Activated T-helper 1 cell treated with Interleukin-2 at 50 U/mL for 16 hours (primary cell): ENCODE measurements around the gene ODF2.
"Not testable (repeated sequence)": the region's sequence is repeated elsewhere in the genome, so short reads cannot be mapped to it uniquely, and the experiment has no call there.

Experiments used
- DNase-seq: peaks from one replicate; pipeline ENCODE4 v3.0.0-alpha.2; 2020; ENCODE audit warnings: low read depth

The ODF2 gene

GRCh38 chr9:128424268-128424780, 31.5 kb upstream of the ODF2 start:
- DNase-seq, result no peak

- no peak for DNase-seq
Observed at GRCh38 chr9:128428644-128429512, 26.9 kb upstream of the ODF2 start.

- no peak for DNase-seq
Observed at GRCh38 chr9:128429513-128430086, 26.2 kb upstream of the ODF2 start.

GRCh38 chr9:128431207-128431606, 24.6 kb upstream of the ODF2 start:
- no peak for DNase-seq

GRCh38 chr9:128434340-128434739, 21.5 kb upstream of the ODF2 start:
- no peak for DNase-seq

GRCh38 chr9:128435611-128436010, 20.2 kb upstream of the ODF2 start:
- DNase-seq, result no peak

- peak; percentile 65 for DNase-seq
Observed at GRCh38 chr9:128438343-128439109, 17.3 kb upstream of the ODF2 start.

- no peak for DNase-seq
Observed at GRCh38 chr9:128439273-128439672, 16.5 kb upstream of the ODF2 start.

- DNase-seq, result no peak
Observed at GRCh38 chr9:128442150-128442549, 13.7 kb upstream of the ODF2 start.

GRCh38 chr9:128446505-128446904, 9.3 kb upstream of the ODF2 start:
- not testable (repeated sequence) for DNase-seq

- DNase-seq, result no peak
Observed at GRCh38 chr9:128448746-128449145, 7.1 kb upstream of the ODF2 start.

- DNase-seq, result no peak
Observed at GRCh38 chr9:128454991-128455390, 815 bp upstream of the ODF2 start.

- DNase-seq, result peak; percentile 52
Observed at GRCh38 chr9:128456613-128457061, 831 bp downstream of the ODF2 start.

GRCh38 chr9:128457207-128457606, 1.4 kb downstream of the ODF2 start:
- DNase-seq, result no peak

- no peak for DNase-seq
Observed at GRCh38 chr9:128459011-128459410, 3.2 kb downstream of the ODF2 start.

GRCh38 chr9:128469070-128469469, 13.3 kb downstream of the ODF2 start:
- no peak for DNase-seq

- no peak for DNase-seq
Observed at GRCh38 chr9:128470560-128470959, 14.8 kb downstream of the ODF2 start.

- DNase-seq, result no peak
Observed at GRCh38 chr9:128473104-128473503, 17.3 kb downstream of the ODF2 start.

GRCh38 chr9:128475867-128476266, 20.1 kb downstream of the ODF2 start:
- no peak for DNase-seq

- no peak for DNase-seq
Observed at GRCh38 chr9:128479262-128479661, 23.5 kb downstream of the ODF2 start.

GRCh38 chr9:128481561-128481960, 25.8 kb downstream of the ODF2 start:
- no peak for DNase-seq

- DNase-seq, result no peak
Observed at GRCh38 chr9:128482186-128482585, 26.4 kb downstream of the ODF2 start.
